Kidney epithelial cell (primary cell): Measurements from ENCODE around the gene MRPS27. TPM values are rescaled to one million over a fixed set of nuclear protein-coding genes. Genes with fewer than 3 reads are reported as not detected.

Experiments
- DNase-seq: peaks from one replicate; pipeline ENCODE4 v3.0.0-alpha.2; 2010; ENCODE audit warnings: low read depth
- H3K27me3 ChIP-seq: 2 replicates; pipeline ENCODE4 v1.6.0; 2011; ENCODE audit warnings: low read length; ENCODE audit not compliant: control insufficient read depth, insufficient read depth
- H3K36me3 ChIP-seq: 2 replicates; pipeline ENCODE4 v1.5.1; 2011; ENCODE audit warnings: low read length; ENCODE audit not compliant: control insufficient read depth, insufficient read depth
- H3K4me3 ChIP-seq: 2 replicates; pipeline ENCODE4 v1.5.1; 2011; ENCODE audit warnings: low read depth, mild to moderate bottlenecking, control low read depth, low read length
- CTCF ChIP-seq: IDR thresholded peaks from 2 replicates; pipeline ENCODE4 v1.5.1; 2011; ENCODE audit warnings: mild to moderate bottlenecking, moderate library complexity, low read length, control low read depth, inconsistent platforms; ENCODE audit not compliant: insufficient read depth, poor library complexity, severe bottlenecking
- total RNA-seq: library from RNA; depleted of rRNA; stranded (reverse); fragments of >200 nt; gene quantifications from 2 replicates; pipeline ENCODE4 v1.2.3, GENCODE V29; 2015

MRPS27 gene
- total RNA-seq, 1 donor from 2014 or later: 67.3 TPM

- Histone ChIP-seq H3K27me3 (no peaks in the 10 kb centered on the region), H3K36me3 (no peaks in the 10 kb centered on the region), H3K4me3 (no peak overlapping the region)
- TF ChIP-seq CTCF: no peak
- no peak for DNase-seq
Measured at GRCh38 chr5:72237879-72238278, 82.2 kb downstream of the MRPS27 start.

GRCh38 chr5:72237415-72237814 is 82.6 kb downstream of the MRPS27 start:
- TF ChIP-seq CTCF: no peak
- Histone ChIP-seq H3K4me3 (no peak overlapping the region), H3K36me3 (no peaks in the 10 kb centered on the region), H3K27me3 (no peaks in the 10 kb centered on the region)
- DNase-seq: no peak

- Histone ChIP-seq H3K27me3 (no peaks in the 10 kb centered on the region), H3K36me3 (no peaks in the 10 kb centered on the region), H3K4me3 (no peak overlapping the region)
- TF ChIP-seq CTCF: no peak
- no peak for DNase-seq
Measured at GRCh38 chr5:72235725-72236124, 84.3 kb downstream of the MRPS27 start.

- Histone ChIP-seq H3K27me3 (no peaks in the 10 kb centered on the region), H3K4me3 (no peak overlapping the region), H3K36me3 (no peaks in the 10 kb centered on the region)
- no peak for TF ChIP-seq CTCF
- DNase-seq: no peak
Measured at GRCh38 chr5:72234868-72235267, 85.2 kb downstream of the MRPS27 start.

GRCh38 chr5:72234265-72234700 is 85.8 kb downstream of the MRPS27 start:
- DNase-seq: no peak
- Histone ChIP-seq H3K36me3 (no peaks in the 10 kb centered on the region), H3K27me3 (no peaks in the 10 kb centered on the region), H3K4me3 (no peak overlapping the region)
- TF ChIP-seq CTCF: no peak

- Histone ChIP-seq H3K4me3 (no peak overlapping the region), H3K36me3 (no peaks in the 10 kb centered on the region), H3K27me3 (no peaks in the 10 kb centered on the region)
- TF ChIP-seq CTCF: no peak
- no peak for DNase-seq
Measured at GRCh38 chr5:72233835-72234234, 86.2 kb downstream of the MRPS27 start.
